HepG2 (cell line): Measurements from ENCODE around the gene TTPAL. TPM values are rescaled to one million over a fixed set of nuclear protein-coding genes. Genes with fewer than 3 reads are reported as not detected.

Source experiments
- FLYWCH1 ChIP-seq: sonication (generic); formaldehyde crosslinking; IDR thresholded peaks from 2 replicates; pipeline ENCODE4 v1.8.1; 2023; ENCODE audit warnings: mild to moderate bottlenecking, missing genetic modification reagents
- FOXK2 ChIP-seq: fragments of 450-650 bp; IDR thresholded peaks from 2 replicates; pipeline ENCODE4 v1.6.1; 2016
- MIER2 ChIP-seq: IDR thresholded peaks from 2 replicates; pipeline ENCODE4 v1.6.1; 2016; ENCODE audit warnings: missing biosample characterization, missing genetic modification reagents
- SMAD1 ChIP-seq: sonication (generic); formaldehyde crosslinking; IDR thresholded peaks from 2 replicates; pipeline ENCODE4 v1.4.0; 2020; ENCODE audit warnings: missing genetic modification reagents, low read depth, mild to moderate bottlenecking, borderline replicate concordance
- SOX13 ChIP-seq, 3 experiments: fragments of 450-650 bp in 1 of 3; sonication (generic) in 1 of 3; formaldehyde crosslinking in 1 of 3; IDR thresholded peaks in 2 of 3; conservative IDR thresholded peaks in 1 of 3; 2 replicates each; pipeline versions ENCODE4 v1.5.0 to v1.6.1; 2016 to 2020; ENCODE audit warnings: antibody characterized with exemption in 1 of 3, mild to moderate bottlenecking in 1 of 3, missing compliant biosample characterization in 1 of 3, missing genetic modification reagents in 1 of 3, moderate library complexity in 1 of 3
- THAP11 ChIP-seq: IDR thresholded peaks from 2 replicates; pipeline ENCODE4 v1.6.1; 2016; ENCODE audit warnings: missing biosample characterization, missing genetic modification reagents
- YEATS2 ChIP-seq: sonication (generic); formaldehyde crosslinking; IDR thresholded peaks from 2 replicates; pipeline ENCODE4 v1.4.0; 2020; ENCODE audit warnings: missing genetic modification reagents, borderline replicate concordance
- ZFP36L1 ChIP-seq: sonication (generic); formaldehyde crosslinking; IDR thresholded peaks from 2 replicates; pipeline ENCODE4 v1.8.0; 2022; ENCODE audit warnings: mild to moderate bottlenecking, missing genetic modification reagents, moderate library complexity
- ZNF225 ChIP-seq: sonication (generic); formaldehyde crosslinking; IDR thresholded peaks from 2 replicates; pipeline ENCODE4 v1.4.0; 2020; ENCODE audit warnings: mild to moderate bottlenecking, missing genetic modification reagents
- ZNF282 ChIP-seq: fragments of 450-650 bp; IDR thresholded peaks from 2 replicates; pipeline ENCODE4 v1.6.1; 2018; ENCODE audit not compliant: partially characterized antibody
- ZNF589 ChIP-seq: sonication (generic); formaldehyde crosslinking; conservative IDR thresholded peaks from 2 replicates; pipeline ENCODE4 v1.8.0; 2022; ENCODE audit warnings: mild to moderate bottlenecking, moderate library complexity, missing genetic modification reagents
- polyA plus RNA-seq, 8 experiments: library from polyadenylated mRNA; depleted of rRNA in 3 of 8; stranded (reverse) in 7 of 8; unstranded in 1 of 8; fragments of >200 nt; fragmentation: Illumina TruSeq in 4 of 8; extraction: Trizol in 4 of 8; gene quantifications; 2 replicates each; pipeline versions ENCODE4 v1.2.1 to v1.2.3, GENCODE V29; 2011 to 2016; ENCODE audit warnings: low read depth in 4 of 8, missing spikeins in 1 of 8, mixed read lengths in 1 of 8; ENCODE audit not compliant: insufficient read depth in 1 of 8
- total RNA-seq, 5 experiments: library from RNA; depleted of rRNA; stranded (reverse); fragments of >200 nt; fragmentation: Illumina TruSeq; extraction: Trizol; gene quantifications; 2 replicates each; pipeline ENCODE4 v1.2.3, GENCODE V29; 2016; ENCODE audit warnings: low read depth in 1 of 5
- TF ChIP-seq, protein P1 (sequence below): IDR thresholded peaks from 2 replicates; pipeline ENCODE4 v1.6.1; 2016; ENCODE audit warnings: mild to moderate bottlenecking
- TF ChIP-seq, protein P2 (sequence below): sonication (generic); formaldehyde crosslinking; IDR thresholded peaks from 2 replicates; pipeline ENCODE4 v1.5.0; 2020; ENCODE audit warnings: mild to moderate bottlenecking, missing genetic modification reagents, borderline replicate concordance
- TF ChIP-seq, protein P3 (sequence below): sonication (generic); formaldehyde crosslinking; conservative IDR thresholded peaks from 2 replicates; pipeline ENCODE4 v1.8.1; 2023; ENCODE audit warnings: missing genetic modification reagents
- TF ChIP-seq, protein P4 (sequence below): sonication (generic); formaldehyde crosslinking; IDR thresholded peaks from 2 replicates; pipeline ENCODE4 v1.4.0; 2020; ENCODE audit warnings: mild to moderate bottlenecking, missing genetic modification reagents, borderline replicate concordance

Gene TTPAL
- total and polyA plus RNA-seq, 2 of the 13 experiments (the other 11 are each of a cell fraction or from before 2014, with no cell fraction given) = 4.3 to 18.8 TPM

DNA sequence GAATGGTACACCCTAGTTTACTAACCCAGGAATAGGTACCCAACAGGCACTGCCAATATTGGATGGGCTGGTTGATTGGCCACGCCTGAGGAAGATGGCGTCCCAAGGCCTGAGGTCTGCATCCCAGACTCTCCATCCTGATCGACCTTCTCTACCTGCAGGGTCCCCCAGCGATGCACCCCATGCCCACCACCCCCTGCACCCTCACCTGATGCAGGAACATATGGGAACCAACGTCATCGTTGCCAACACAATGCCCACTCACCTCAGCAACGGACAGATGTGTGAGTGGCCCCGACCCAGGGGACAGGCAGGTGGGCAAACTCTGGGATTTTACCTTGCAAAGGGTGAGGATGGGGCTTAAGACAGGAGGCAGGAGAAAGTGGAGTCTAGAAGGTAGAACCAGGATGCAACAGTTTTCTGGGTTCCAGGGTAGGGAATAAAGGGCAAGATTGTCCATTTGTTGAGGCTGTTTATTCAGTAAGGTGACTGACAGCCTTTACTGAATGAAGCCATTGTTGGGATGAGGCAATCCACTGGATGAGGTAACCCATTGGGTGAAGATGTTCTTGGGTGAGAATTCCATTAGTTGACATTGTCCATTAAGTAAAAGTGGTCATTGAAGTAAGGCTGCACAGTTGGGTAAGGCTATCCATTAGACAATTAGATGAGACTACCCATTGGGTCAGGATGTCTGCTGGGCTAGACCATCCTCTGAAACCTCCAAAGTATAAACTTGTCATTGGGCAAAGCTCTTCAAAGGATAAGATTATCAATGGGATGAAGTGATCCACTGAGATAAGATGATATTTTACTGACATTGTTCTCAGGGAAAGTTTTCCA, 47.3 kb upstream of the TTPAL start (continued):
- TF ChIP-seq, protein P1, sequence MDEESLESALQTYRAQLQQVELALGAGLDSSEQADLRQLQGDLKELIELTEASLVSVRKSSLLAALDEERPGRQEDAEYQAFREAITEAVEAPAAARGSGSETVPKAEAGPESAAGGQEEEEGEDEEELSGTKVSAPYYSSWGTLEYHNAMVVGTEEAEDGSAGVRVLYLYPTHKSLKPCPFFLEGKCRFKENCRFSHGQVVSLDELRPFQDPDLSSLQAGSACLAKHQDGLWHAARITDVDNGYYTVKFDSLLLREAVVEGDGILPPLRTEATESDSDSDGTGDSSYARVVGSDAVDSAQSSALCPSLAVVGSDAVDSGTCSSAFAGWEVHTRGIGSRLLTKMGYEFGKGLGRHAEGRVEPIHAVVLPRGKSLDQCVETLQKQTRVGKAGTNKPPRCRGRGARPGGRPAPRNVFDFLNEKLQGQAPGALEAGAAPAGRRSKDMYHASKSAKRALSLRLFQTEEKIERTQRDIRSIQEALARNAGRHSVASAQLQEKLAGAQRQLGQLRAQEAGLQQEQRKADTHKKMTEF (CRISPR knock-in tag) = peak; percentile 93
- TF ChIP-seq FOXK2 = peak; percentile 80; the same call in 1 of the 2 replicates
- TF ChIP-seq THAP11 (CRISPR knock-in tag) = peak; percentile 86
- TF ChIP-seq SOX13 (IDR thresholded peaks at IDR 0.05) = peak; percentile 97
- peak in 1 of 2 experiments; percentile 100; a peak in 2 of 4 replicates for TF ChIP-seq SOX13 (CRISPR knock-in tag; conservative IDR thresholded peaks at IDR 0.05 in 1 of 2, IDR thresholded peaks at IDR 0.05 in 1 of 2)
- no peak for TF ChIP-seq SMAD1 (CRISPR knock-in tag)
- TF ChIP-seq ZNF589 = no peak
- TF ChIP-seq, protein P2, sequence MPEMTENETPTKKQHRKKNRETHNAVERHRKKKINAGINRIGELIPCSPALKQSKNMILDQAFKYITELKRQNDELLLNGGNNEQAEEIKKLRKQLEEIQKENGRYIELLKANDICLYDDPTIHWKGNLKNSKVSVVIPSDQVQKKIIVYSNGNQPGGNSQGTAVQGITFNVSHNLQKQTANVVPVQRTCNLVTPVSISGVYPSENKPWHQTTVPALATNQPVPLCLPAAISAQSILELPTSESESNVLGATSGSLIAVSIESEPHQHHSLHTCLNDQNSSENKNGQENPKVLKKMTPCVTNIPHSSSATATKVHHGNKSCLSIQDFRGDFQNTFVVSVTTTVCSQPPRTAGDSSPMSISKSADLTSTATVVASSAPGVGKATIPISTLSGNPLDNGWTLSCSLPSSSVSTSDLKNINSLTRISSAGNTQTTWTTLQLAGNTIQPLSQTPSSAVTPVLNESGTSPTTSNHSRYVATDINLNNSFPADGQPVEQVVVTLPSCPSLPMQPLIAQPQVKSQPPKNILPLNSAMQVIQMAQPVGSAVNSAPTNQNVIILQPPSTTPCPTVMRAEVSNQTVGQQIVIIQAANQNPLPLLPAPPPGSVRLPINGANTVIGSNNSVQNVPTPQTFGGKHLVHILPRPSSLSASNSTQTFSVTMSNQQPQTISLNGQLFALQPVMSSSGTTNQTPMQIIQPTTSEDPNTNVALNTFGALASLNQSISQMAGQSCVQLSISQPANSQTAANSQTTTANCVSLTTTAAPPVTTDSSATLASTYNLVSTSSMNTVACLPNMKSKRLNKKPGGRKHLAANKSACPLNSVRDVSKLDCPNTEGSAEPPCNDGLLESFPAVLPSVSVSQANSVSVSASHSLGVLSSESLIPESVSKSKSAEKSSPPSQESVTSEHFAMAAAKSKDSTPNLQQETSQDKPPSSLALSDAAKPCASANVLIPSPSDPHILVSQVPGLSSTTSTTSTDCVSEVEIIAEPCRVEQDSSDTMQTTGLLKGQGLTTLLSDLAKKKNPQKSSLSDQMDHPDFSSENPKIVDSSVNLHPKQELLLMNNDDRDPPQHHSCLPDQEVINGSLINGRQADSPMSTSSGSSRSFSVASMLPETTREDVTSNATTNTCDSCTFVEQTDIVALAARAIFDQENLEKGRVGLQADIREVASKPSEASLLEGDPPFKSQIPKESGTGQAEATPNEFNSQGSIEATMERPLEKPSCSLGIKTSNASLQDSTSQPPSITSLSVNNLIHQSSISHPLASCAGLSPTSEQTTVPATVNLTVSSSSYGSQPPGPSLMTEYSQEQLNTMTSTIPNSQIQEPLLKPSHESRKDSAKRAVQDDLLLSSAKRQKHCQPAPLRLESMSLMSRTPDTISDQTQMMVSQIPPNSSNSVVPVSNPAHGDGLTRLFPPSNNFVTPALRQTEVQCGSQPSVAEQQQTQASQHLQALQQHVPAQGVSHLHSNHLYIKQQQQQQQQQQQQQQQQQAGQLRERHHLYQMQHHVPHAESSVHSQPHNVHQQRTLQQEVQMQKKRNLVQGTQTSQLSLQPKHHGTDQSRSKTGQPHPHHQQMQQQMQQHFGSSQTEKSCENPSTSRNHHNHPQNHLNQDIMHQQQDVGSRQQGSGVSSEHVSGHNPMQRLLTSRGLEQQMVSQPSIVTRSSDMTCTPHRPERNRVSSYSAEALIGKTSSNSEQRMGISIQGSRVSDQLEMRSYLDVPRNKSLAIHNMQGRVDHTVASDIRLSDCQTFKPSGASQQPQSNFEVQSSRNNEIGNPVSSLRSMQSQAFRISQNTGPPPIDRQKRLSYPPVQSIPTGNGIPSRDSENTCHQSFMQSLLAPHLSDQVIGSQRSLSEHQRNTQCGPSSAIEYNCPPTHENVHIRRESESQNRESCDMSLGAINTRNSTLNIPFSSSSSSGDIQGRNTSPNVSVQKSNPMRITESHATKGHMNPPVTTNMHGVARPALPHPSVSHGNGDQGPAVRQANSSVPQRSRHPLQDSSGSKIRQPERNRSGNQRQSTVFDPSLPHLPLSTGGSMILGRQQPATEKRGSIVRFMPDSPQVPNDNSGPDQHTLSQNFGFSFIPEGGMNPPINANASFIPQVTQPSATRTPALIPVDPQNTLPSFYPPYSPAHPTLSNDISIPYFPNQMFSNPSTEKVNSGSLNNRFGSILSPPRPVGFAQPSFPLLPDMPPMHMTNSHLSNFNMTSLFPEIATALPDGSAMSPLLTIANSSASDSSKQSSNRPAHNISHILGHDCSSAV (CRISPR knock-in tag) = no peak
- no peak for TF ChIP-seq FLYWCH1 (CRISPR knock-in tag)
- TF ChIP-seq YEATS2 (CRISPR knock-in tag) = peak; percentile 80; the same call in 1 of the 2 replicates
- TF ChIP-seq, protein P3, sequence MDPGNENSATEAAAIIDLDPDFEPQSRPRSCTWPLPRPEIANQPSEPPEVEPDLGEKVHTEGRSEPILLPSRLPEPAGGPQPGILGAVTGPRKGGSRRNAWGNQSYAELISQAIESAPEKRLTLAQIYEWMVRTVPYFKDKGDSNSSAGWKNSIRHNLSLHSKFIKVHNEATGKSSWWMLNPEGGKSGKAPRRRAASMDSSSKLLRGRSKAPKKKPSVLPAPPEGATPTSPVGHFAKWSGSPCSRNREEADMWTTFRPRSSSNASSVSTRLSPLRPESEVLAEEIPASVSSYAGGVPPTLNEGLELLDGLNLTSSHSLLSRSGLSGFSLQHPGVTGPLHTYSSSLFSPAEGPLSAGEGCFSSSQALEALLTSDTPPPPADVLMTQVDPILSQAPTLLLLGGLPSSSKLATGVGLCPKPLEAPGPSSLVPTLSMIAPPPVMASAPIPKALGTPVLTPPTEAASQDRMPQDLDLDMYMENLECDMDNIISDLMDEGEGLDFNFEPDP (CRISPR knock-in tag) = no peak
- no peak for TF ChIP-seq ZNF282
- peak; percentile 85; the same call in 1 of the 2 replicates for TF ChIP-seq ZNF225 (CRISPR knock-in tag)
- TF ChIP-seq, protein P4, sequence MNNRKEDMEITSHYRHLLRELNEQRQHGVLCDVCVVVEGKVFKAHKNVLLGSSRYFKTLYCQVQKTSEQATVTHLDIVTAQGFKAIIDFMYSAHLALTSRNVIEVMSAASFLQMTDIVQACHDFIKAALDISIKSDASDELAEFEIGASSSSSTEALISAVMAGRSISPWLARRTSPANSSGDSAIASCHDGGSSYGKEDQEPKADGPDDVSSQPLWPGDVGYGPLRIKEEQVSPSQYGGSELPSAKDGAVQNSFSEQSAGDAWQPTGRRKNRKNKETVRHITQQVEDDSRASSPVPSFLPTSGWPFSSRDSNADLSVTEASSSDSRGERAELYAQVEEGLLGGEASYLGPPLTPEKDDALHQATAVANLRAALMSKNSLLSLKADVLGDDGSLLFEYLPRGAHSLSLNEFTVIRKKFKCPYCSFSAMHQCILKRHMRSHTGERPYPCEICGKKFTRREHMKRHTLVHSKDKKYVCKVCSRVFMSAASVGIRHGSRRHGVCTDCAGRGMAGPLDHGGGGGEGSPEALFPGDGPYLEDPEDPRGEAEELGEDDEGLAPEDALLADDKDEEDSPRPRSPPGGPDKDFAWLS = peak; percentile 86; the same call in 1 of the 2 replicates
- TF ChIP-seq MIER2 = peak; percentile 92
- TF ChIP-seq ZFP36L1 (CRISPR knock-in tag) = 0 out of 2 replicates have a peak, but pooled peaks have one; percentile 41
